Measurements from ENCODE around the gene ACSM5. TPM values are rescaled to one million over a fixed set of nuclear protein-coding genes. Genes with fewer than 3 reads are reported as not detected.

The ACSM5 gene
- total RNA-seq, 1 experiment from 2014 or later, result not detected

- DNase-seq, result no peak
- Mint-ChIP-seq H3K27ac (ENCODE audit: unreplicated experiment) (no peak overlapping the region), H3K36me3 (ENCODE audit: insufficient read depth, unreplicated experiment) (no peaks in the 10 kb centered on the region), H3K4me1 (ENCODE audit: low read depth, unreplicated experiment) (no peaks in the 10 kb centered on the region), H3K4me3 (ENCODE audit: unreplicated experiment) (no peak overlapping the region), H3K27me3 (ENCODE audit: insufficient read depth, unreplicated experiment) (peaks cover 21% of the 10 kb centered on the region), H3K9me3 (ENCODE audit: unreplicated experiment) (no peaks in the 10 kb centered on the region)
- TF ChIP-seq, protein P1, sequence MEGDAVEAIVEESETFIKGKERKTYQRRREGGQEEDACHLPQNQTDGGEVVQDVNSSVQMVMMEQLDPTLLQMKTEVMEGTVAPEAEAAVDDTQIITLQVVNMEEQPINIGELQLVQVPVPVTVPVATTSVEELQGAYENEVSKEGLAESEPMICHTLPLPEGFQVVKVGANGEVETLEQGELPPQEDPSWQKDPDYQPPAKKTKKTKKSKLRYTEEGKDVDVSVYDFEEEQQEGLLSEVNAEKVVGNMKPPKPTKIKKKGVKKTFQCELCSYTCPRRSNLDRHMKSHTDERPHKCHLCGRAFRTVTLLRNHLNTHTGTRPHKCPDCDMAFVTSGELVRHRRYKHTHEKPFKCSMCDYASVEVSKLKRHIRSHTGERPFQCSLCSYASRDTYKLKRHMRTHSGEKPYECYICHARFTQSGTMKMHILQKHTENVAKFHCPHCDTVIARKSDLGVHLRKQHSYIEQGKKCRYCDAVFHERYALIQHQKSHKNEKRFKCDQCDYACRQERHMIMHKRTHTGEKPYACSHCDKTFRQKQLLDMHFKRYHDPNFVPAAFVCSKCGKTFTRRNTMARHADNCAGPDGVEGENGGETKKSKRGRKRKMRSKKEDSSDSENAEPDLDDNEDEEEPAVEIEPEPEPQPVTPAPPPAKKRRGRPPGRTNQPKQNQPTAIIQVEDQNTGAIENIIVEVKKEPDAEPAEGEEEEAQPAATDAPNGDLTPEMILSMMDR (IDR thresholded peaks at IDR 0.05; ENCODE audit: insufficient read depth in 1 of 2, low read depth in 1 of 2, low read length in 1 of 2, severe bottlenecking in 1 of 2, unreplicated experiment in 1 of 2), result no peak
- H3K9me3 ChIP-seq, result no peaks in the 10 kb centered on the region
- H3K4me3 ChIP-seq (ENCODE audit: low read depth, low read length), result no peak overlapping the region
- intact Hi-C loops (cut with micrococcal nuclease; ENCODE audit: unreplicated experiment), result no loop called here
- BruUV-seq (replicated peaks), result no TSS peak
- no peaks in the 10 kb centered on the region for H3K4me1 ChIP-seq
- H3K27me3 ChIP-seq (replicated peaks; ENCODE audit: control insufficient read depth, insufficient read depth, low read length), result no peaks in the 10 kb centered on the region
- H3K36me3 ChIP-seq (ENCODE audit: control insufficient read depth, insufficient read depth, low read length), result no peaks in the 10 kb centered on the region
- POLR2A ChIA-PET, result no interaction called here
- CTCF ChIA-PET, result no interaction called here
These were observed 45.3 kb upstream of the ACSM5 start for GRCh38 chr16:20364051-20364450.

DNA sequence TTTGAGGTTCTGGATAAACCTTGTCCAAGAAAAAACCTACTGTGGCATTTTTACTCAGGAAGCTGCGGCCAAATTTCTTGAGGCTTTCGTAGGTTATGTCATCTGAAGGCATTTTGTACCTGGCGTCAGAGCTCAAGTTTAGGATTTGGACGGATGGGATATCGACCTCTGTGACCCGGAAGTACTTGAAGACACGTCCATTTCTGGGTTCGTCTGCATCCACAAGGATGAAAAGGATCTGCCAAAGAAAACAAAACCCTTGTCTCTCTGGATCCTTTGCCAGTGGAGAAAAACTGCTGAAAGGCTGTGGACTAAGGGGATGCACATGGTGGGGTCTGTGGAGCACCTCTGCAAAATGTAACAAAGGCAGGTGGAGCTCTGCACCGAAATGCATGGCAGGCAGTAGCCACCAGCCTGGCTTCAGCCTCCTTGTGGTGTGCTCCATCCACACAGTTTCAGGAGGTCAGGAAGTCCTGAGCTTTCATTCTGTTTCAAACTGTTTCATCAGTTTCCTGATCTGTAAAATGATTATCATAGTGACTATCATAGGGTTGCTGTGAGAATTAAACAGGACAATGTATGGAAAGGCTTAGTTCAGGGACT lies 39.8 kb upstream of the ACSM5 start:
- POLR2A ChIA-PET, result no interaction called here
- BruUV-seq (replicated peaks), result no TSS peak

DNA sequence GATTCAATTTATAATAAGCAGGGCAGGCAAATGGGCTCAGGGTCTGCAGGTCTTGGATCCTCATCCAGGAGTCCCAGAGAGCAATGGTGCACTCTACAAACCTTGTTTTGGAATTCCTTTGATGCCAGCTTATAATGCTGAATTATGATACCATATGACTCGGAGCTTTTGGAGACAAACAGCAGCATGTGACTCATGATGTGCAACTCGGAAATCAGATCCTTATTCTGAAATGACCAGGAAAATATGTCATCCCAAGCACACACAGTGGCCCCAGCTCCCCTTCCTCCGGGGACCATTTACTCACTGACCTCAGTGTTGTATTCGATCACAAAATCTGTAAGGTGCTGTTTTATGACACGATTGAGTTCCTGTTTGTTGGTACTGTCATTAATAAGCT lies 36.6 kb upstream of the ACSM5 start:
- no peaks in the 10 kb centered on the region for H3K9me3 ChIP-seq
- intact Hi-C loops (cut with micrococcal nuclease; ENCODE audit: unreplicated experiment), result no loop called here
- no peak for DNase-seq
- no peaks in the 10 kb centered on the region for H3K27me3 ChIP-seq (replicated peaks; ENCODE audit: control insufficient read depth, insufficient read depth, low read length)
- H3K27me3 Mint-ChIP-seq (ENCODE audit: insufficient read depth, unreplicated experiment), result peaks cover 15% of the 10 kb centered on the region
- no peaks in the 10 kb centered on the region for H3K4me1 Mint-ChIP-seq (ENCODE audit: low read depth, unreplicated experiment)
- H3K4me1 ChIP-seq, result no peaks in the 10 kb centered on the region
- H3K9me3 Mint-ChIP-seq (ENCODE audit: unreplicated experiment), result no peaks in the 10 kb centered on the region
- no peaks in the 10 kb centered on the region for H3K36me3 Mint-ChIP-seq (ENCODE audit: insufficient read depth, unreplicated experiment)
- no peak overlapping the region for H3K4me3 ChIP-seq (ENCODE audit: low read depth, low read length)
- ChIA-PET CTCF (no interaction called here), POLR2A (no interaction called here)
- TF ChIP-seq, protein P1 (IDR thresholded peaks at IDR 0.05; ENCODE audit: insufficient read depth in 1 of 2, low read depth in 1 of 2, low read length in 1 of 2, severe bottlenecking in 1 of 2, unreplicated experiment in 1 of 2), result no peak
- no peaks in the 10 kb centered on the region for H3K36me3 ChIP-seq (ENCODE audit: control insufficient read depth, insufficient read depth, low read length)
- H3K4me3 Mint-ChIP-seq (ENCODE audit: unreplicated experiment), result no peak overlapping the region
- BruUV-seq (replicated peaks), result no TSS peak
- H3K27ac Mint-ChIP-seq (ENCODE audit: unreplicated experiment), result no peak overlapping the region

More for the DNA sequence above, 39.8 kb upstream of the ACSM5 start:
- intact Hi-C loops (cut with micrococcal nuclease; ENCODE audit: unreplicated experiment), result no loop called here
- TF ChIP-seq, protein P1 (IDR thresholded peaks at IDR 0.05; ENCODE audit: insufficient read depth in 1 of 2, low read depth in 1 of 2, low read length in 1 of 2, severe bottlenecking in 1 of 2, unreplicated experiment in 1 of 2), result no peak
- Mint-ChIP-seq H3K9me3 (ENCODE audit: unreplicated experiment) (no peaks in the 10 kb centered on the region), H3K27ac (ENCODE audit: unreplicated experiment) (no peak overlapping the region), H3K27me3 (ENCODE audit: insufficient read depth, unreplicated experiment) (peaks cover 23% of the 10 kb centered on the region), H3K36me3 (ENCODE audit: insufficient read depth, unreplicated experiment) (no peaks in the 10 kb centered on the region), H3K4me3 (ENCODE audit: unreplicated experiment) (no peak overlapping the region), H3K4me1 (ENCODE audit: low read depth, unreplicated experiment) (no peaks in the 10 kb centered on the region)
- Histone ChIP-seq H3K36me3 (ENCODE audit: control insufficient read depth, insufficient read depth, low read length) (no peaks in the 10 kb centered on the region), H3K27me3 (replicated peaks; ENCODE audit: control insufficient read depth, insufficient read depth, low read length) (no peaks in the 10 kb centered on the region), H3K9me3 (no peaks in the 10 kb centered on the region), H3K4me3 (ENCODE audit: low read depth, low read length) (no peak overlapping the region), H3K4me1 (no peaks in the 10 kb centered on the region)
- DNase-seq, result no peak
- CTCF ChIA-PET, result no interaction called here

Measured in Caco-2 (cell line).